NCI-H1048 (cell line): ENCODE data around the gene TM9SF4.

Source experiments
- DNase-seq: peaks from one replicate; lab custom pipeline; 2025; lab: John Stamatoyannopoulos, UW

Gene TM9SF4

GRCh38 chr20:32130965-32131364, 21.5 kb downstream of the TM9SF4 start:
- no peak for DNase-seq

GRCh38 chr20:32132911-32133549, 23.5 kb downstream of the TM9SF4 start:
- no peak for DNase-seq

GRCh38 chr20:32134026-32134425, 24.5 kb downstream of the TM9SF4 start:
- no peak for DNase-seq

GRCh38 chr20:32135983-32136515, 26.5 kb downstream of the TM9SF4 start:
- no peak for DNase-seq

- no peak for DNase-seq
These were observed 29.4 kb downstream of the TM9SF4 start for GRCh38 chr20:32138921-32139320.

GRCh38 chr20:32139947-32140346, 30.4 kb downstream of the TM9SF4 start:
- DNase-seq: no peak

- no peak for DNase-seq
These were observed 31.1 kb downstream of the TM9SF4 start for GRCh38 chr20:32140603-32141002.

GRCh38 chr20:32141465-32141980, 32.0 kb downstream of the TM9SF4 start:
- DNase-seq: no peak

GRCh38 chr20:32142088-32142487, 32.6 kb downstream of the TM9SF4 start:
- no peak for DNase-seq

GRCh38 chr20:32142991-32143390, 33.5 kb downstream of the TM9SF4 start:
- no peak for DNase-seq

GRCh38 chr20:32144898-32145662, 35.6 kb downstream of the TM9SF4 start:
- DNase-seq: no peak

- no peak for DNase-seq
These were observed 40.2 kb downstream of the TM9SF4 start for GRCh38 chr20:32149566-32150170.

GRCh38 chr20:32150291-32150848, 40.9 kb downstream of the TM9SF4 start:
- no peak for DNase-seq

GRCh38 chr20:32152421-32153155, 43.1 kb downstream of the TM9SF4 start:
- no peak for DNase-seq

- no peak for DNase-seq
These were observed 43.7 kb downstream of the TM9SF4 start for GRCh38 chr20:32153156-32153665.

- DNase-seq: no peak
These were observed 44.3 kb downstream of the TM9SF4 start for GRCh38 chr20:32153771-32154170.

GRCh38 chr20:32155017-32155981, 45.8 kb downstream of the TM9SF4 start:
- no peak for DNase-seq

GRCh38 chr20:32157611-32158010, 48.1 kb downstream of the TM9SF4 start:
- no peak for DNase-seq

- no peak for DNase-seq
These were observed 48.8 kb downstream of the TM9SF4 start for GRCh38 chr20:32158351-32158750.

- DNase-seq: no peak
These were observed 49.6 kb downstream of the TM9SF4 start for GRCh38 chr20:32158943-32159660.
